Immature natural killer cell (primary cell): Measurements from ENCODE around the gene RNASEH2B. TPM values are rescaled to one million over a fixed set of nuclear protein-coding genes. Genes with fewer than 3 reads are reported as not detected.

Experiments
- DNase-seq, 3 donors: peaks; one replicate each; pipeline ENCODE4 v3.0.0; 2022; ENCODE audit warnings: mixed read lengths in 1 of 3
- H3K27ac Mint-ChIP-seq, 6 donors: one replicate each; pipeline ENCODE4 v1.8.0; 2020; ENCODE audit warnings: mixed read lengths in 6 of 6, mild to moderate bottlenecking in 5 of 6, inconsistent platforms in 4 of 6, moderate library complexity in 3 of 6
- H3K27me3 Mint-ChIP-seq, 3 donors: one replicate each; pipeline ENCODE4 v1.8.0; 2020 to 2021; ENCODE audit warnings: low read depth in 3 of 3, mild to moderate bottlenecking in 3 of 3, mixed read lengths in 3 of 3, moderate library complexity in 3 of 3, inconsistent platforms in 1 of 3
- H3K36me3 Mint-ChIP-seq, 3 donors: one replicate each; pipeline ENCODE4 v1.8.0; 2020; ENCODE audit warnings: mixed read lengths in 3 of 3, inconsistent platforms in 2 of 3, mild to moderate bottlenecking in 2 of 3
- H3K4me1 Mint-ChIP-seq, 2 donors: one replicate each; pipeline ENCODE4 v1.8.0; 2020; ENCODE audit warnings: inconsistent platforms in 2 of 2, mild to moderate bottlenecking in 2 of 2, mixed read lengths in 2 of 2, moderate library complexity in 1 of 2
- H3K4me3 Mint-ChIP-seq, 5 donors: one replicate each; pipeline ENCODE4 v1.8.0; 2020; ENCODE audit warnings: mild to moderate bottlenecking in 5 of 5, mixed read lengths in 5 of 5, inconsistent platforms in 3 of 5, moderate library complexity in 3 of 5
- H3K9me3 Mint-ChIP-seq, 6 donors: one replicate each; pipeline ENCODE4 v1.8.0; 2020; ENCODE audit warnings: mild to moderate bottlenecking in 6 of 6, mixed read lengths in 6 of 6, inconsistent platforms in 4 of 6, moderate library complexity in 3 of 6
- polyA plus RNA-seq, 3 donors: library from polyadenylated mRNA; unstranded; fragments of 300-500 nt; fragmentation: Illumina TruSeq; gene quantifications; one replicate each; pipeline ENCODE4 v1.2.3, GENCODE V29; 2021

The RNASEH2B gene
- polyA plus RNA-seq, 3 donors from 2014 or later = 52.9 to 70.5 (median 66.5) TPM

GRCh38 chr13:50891206-50891605 lies 18.4 kb upstream of the RNASEH2B start:
- H3K4me1 Mint-ChIP-seq = peaks cover 29 to 41% of the 10 kb centered on the region in 2 donors
- H3K9me3 Mint-ChIP-seq = no peaks in the 10 kb centered on the region
- no peak overlapping the region for H3K4me3 Mint-ChIP-seq
- H3K36me3 Mint-ChIP-seq = peaks cover 0 to 4% (median 0%) of the 10 kb centered on the region in 3 donors
- H3K27me3 Mint-ChIP-seq = peaks cover 0 to 5% (median 1%) of the 10 kb centered on the region in 3 donors
- no peak overlapping the region for H3K27ac Mint-ChIP-seq
- no peak for DNase-seq

- Mint-ChIP-seq H3K4me1 (peaks cover 29 to 41% of the 10 kb centered on the region in 2 donors), H3K27me3 (peaks cover 0 to 5% (median 2%) of the 10 kb centered on the region in 3 donors), H3K4me3 (peak overlapping the region; percentile 57 to 87 (median 65)), H3K36me3 (peaks cover 0 to 4% (median 0%) of the 10 kb centered on the region in 3 donors), H3K27ac (peak overlapping the region; percentile 69 to 96 (median 89)), H3K9me3 (no peaks in the 10 kb centered on the region)
- peak in 1 of 3 donors; percentile 22 for DNase-seq
Observed at GRCh38 chr13:50892210-50892944, 17.2 kb upstream of the RNASEH2B start.

GRCh38 chr13:50893211-50893852 lies 16.3 kb upstream of the RNASEH2B start:
- Mint-ChIP-seq H3K9me3 (no peaks in the 10 kb centered on the region), H3K27ac (peak overlapping the region; percentile 80 to 96 (median 91)), H3K4me3 (peak overlapping the region; percentile 63 to 82 (median 76)), H3K4me1 (peaks cover 29 to 41% of the 10 kb centered on the region in 2 donors), H3K36me3 (peaks cover 0 to 4% (median 0%) of the 10 kb centered on the region in 3 donors), H3K27me3 (peaks cover 0 to 5% (median 4%) of the 10 kb centered on the region in 3 donors)
- DNase-seq = peak; percentile 55 to 60 (median 56)

GRCh38 chr13:50894012-50894411 lies 15.6 kb upstream of the RNASEH2B start:
- Mint-ChIP-seq H3K36me3 (peaks cover 0 to 4% (median 0%) of the 10 kb centered on the region in 3 donors), H3K4me3 (peak overlapping the region in 2 of 5 donors; percentile 44 to 81), H3K27ac (peak overlapping the region; percentile 80 to 96 (median 91)), H3K4me1 (peaks cover 29 to 41% of the 10 kb centered on the region in 2 donors), H3K9me3 (no peaks in the 10 kb centered on the region), H3K27me3 (peaks cover 0 to 4% (median 3%) of the 10 kb centered on the region in 3 donors)
- DNase-seq = no peak

GRCh38 chr13:50894504-50894903 lies 15.1 kb upstream of the RNASEH2B start:
- H3K4me3 Mint-ChIP-seq = no peak overlapping the region

GRCh38 chr13:50898338-50898737 lies 11.3 kb upstream of the RNASEH2B start:
- peaks cover 0 to 5% (median 4%) of the 10 kb centered on the region in 3 donors for H3K36me3 Mint-ChIP-seq
- H3K4me3 Mint-ChIP-seq = no peak overlapping the region
- H3K27ac Mint-ChIP-seq = no peak overlapping the region
- H3K27me3 Mint-ChIP-seq = peaks cover 0 to 6% (median 1%) of the 10 kb centered on the region in 3 donors
- H3K9me3 Mint-ChIP-seq = no peaks in the 10 kb centered on the region
- DNase-seq = no peak
- peaks cover 14 to 17% of the 10 kb centered on the region in 2 donors for H3K4me1 Mint-ChIP-seq

More at GRCh38 chr13:50894504-50894903, 15.1 kb upstream of the RNASEH2B start:
- no peaks in the 10 kb centered on the region for H3K9me3 Mint-ChIP-seq
- H3K36me3 Mint-ChIP-seq = peaks cover 0 to 4% (median 0%) of the 10 kb centered on the region in 3 donors
- peaks cover 29 to 41% of the 10 kb centered on the region in 2 donors for H3K4me1 Mint-ChIP-seq
- H3K27ac Mint-ChIP-seq = peak overlapping the region; percentile 4 to 80 (median 33)
- peaks cover 0 to 4% (median 2%) of the 10 kb centered on the region in 3 donors for H3K27me3 Mint-ChIP-seq
- DNase-seq = no peak

GRCh38 chr13:50901701-50902100 lies 7.9 kb upstream of the RNASEH2B start:
- Mint-ChIP-seq H3K27me3 (peaks cover 0 to 4% (median 1%) of the 10 kb centered on the region in 3 donors), H3K4me1 (no peaks in the 10 kb centered on the region), H3K27ac (no peak overlapping the region), H3K36me3 (peaks cover 0 to 5% (median 0%) of the 10 kb centered on the region in 3 donors), H3K4me3 (no peak overlapping the region), H3K9me3 (no peaks in the 10 kb centered on the region)
- no peak for DNase-seq

- Mint-ChIP-seq H3K27me3 (peaks cover under 1 to 5% (median 2%) of the 10 kb centered on the region in 3 donors), H3K4me1 (peaks cover 2 to 3% of the 10 kb centered on the region in 2 donors), H3K27ac (no peak overlapping the region), H3K9me3 (no peaks in the 10 kb centered on the region), H3K36me3 (peaks cover 0 to 5% (median 0%) of the 10 kb centered on the region in 3 donors), H3K4me3 (no peak overlapping the region)
- no peak for DNase-seq
Observed at GRCh38 chr13:50905256-50905655, 4.3 kb upstream of the RNASEH2B start.

- Mint-ChIP-seq H3K4me1 (peaks cover 25 to 26% of the 10 kb centered on the region in 2 donors), H3K27me3 (peaks cover 2 to 12% (median 6%) of the 10 kb centered on the region in 3 donors), H3K9me3 (no peaks in the 10 kb centered on the region), H3K27ac (peak overlapping the region in 2 of 6 donors; percentile 44 to 47), H3K4me3 (peak overlapping the region in 1 of 5 donors; percentile 58), H3K36me3 (no peaks in the 10 kb centered on the region)
- no peak for DNase-seq
Observed at GRCh38 chr13:50907781-50908180, 1.8 kb upstream of the RNASEH2B start.

GRCh38 chr13:50908371-50908770 lies 1.2 kb upstream of the RNASEH2B start:
- H3K27ac Mint-ChIP-seq = peak overlapping the region in 5 of 6 donors; percentile 44 to 79 (median 67)
- no peak for DNase-seq
- no peaks in the 10 kb centered on the region for H3K9me3 Mint-ChIP-seq
- H3K4me3 Mint-ChIP-seq = peak overlapping the region; percentile 30 to 64 (median 53)
- H3K4me1 Mint-ChIP-seq = peaks cover 25 to 26% of the 10 kb centered on the region in 2 donors
- H3K27me3 Mint-ChIP-seq = peaks cover 2 to 12% (median 6%) of the 10 kb centered on the region in 3 donors
- no peaks in the 10 kb centered on the region for H3K36me3 Mint-ChIP-seq

GRCh38 chr13:50910485-50910805 lies 854 bp downstream of the RNASEH2B start:
- H3K9me3 Mint-ChIP-seq = no peaks in the 10 kb centered on the region
- H3K36me3 Mint-ChIP-seq = no peaks in the 10 kb centered on the region
- peaks cover 2 to 15% (median 7%) of the 10 kb centered on the region in 3 donors for H3K27me3 Mint-ChIP-seq
- H3K27ac Mint-ChIP-seq = peak overlapping the region; percentile 88 to 96 (median 90)
- peaks cover 37 to 38% of the 10 kb centered on the region in 2 donors for H3K4me1 Mint-ChIP-seq
- DNase-seq = no peak
- H3K4me3 Mint-ChIP-seq = peak overlapping the region; percentile 77 to 96 (median 88)

GRCh38 chr13:50911081-50911631 lies 1.6 kb downstream of the RNASEH2B start:
- H3K4me1 Mint-ChIP-seq = peaks cover 42 to 46% of the 10 kb centered on the region in 2 donors

GRCh38 chr13:50911937-50912795 lies 2.6 kb downstream of the RNASEH2B start:
- Mint-ChIP-seq H3K4me3 (peak overlapping the region; percentile 77 to 96 (median 88)), H3K27ac (peak overlapping the region; percentile 90 to 96 (median 91)), H3K9me3 (no peaks in the 10 kb centered on the region), H3K27me3 (peaks cover 2 to 19% (median 7%) of the 10 kb centered on the region in 3 donors), H3K36me3 (no peaks in the 10 kb centered on the region), H3K4me1 (peaks cover 52 to 56% of the 10 kb centered on the region in 2 donors)
- DNase-seq = peak; percentile 80 to 87 (median 84)

More at GRCh38 chr13:50911081-50911631, 1.6 kb downstream of the RNASEH2B start:
- Mint-ChIP-seq H3K9me3 (no peaks in the 10 kb centered on the region), H3K4me3 (peak overlapping the region; percentile 77 to 96 (median 88)), H3K27me3 (peaks cover 2 to 15% (median 7%) of the 10 kb centered on the region in 3 donors), H3K27ac (peak overlapping the region; percentile 88 to 96 (median 90)), H3K36me3 (no peaks in the 10 kb centered on the region)
- DNase-seq = peak in 1 of 3 donors; percentile 9
